Activated T-cell treated with anti-CD3 and anti-CD28 coated beads, Interleukin-2, amount 50 U/mL, for 24 hours (primary cell): ENCODE results near the gene ST7L.

Source experiments
- DNase-seq: peaks from one replicate; pipeline ENCODE4 v3.0.0-alpha.2; 2020
- H3K27ac Mint-ChIP-seq: 2 replicates; pipeline ENCODE4 v1.8.0; 2020; ENCODE audit warnings: mild to moderate bottlenecking, mixed read lengths
- H3K27me3 Mint-ChIP-seq: 2 replicates; pipeline ENCODE4 v1.8.0; 2020; ENCODE audit warnings: mixed read lengths
- H3K36me3 Mint-ChIP-seq: 2 replicates; pipeline ENCODE4 v1.8.0; 2020; ENCODE audit warnings: low read depth, mixed read lengths
- H3K4me1 Mint-ChIP-seq: 2 replicates; pipeline ENCODE4 v1.8.0; 2020; ENCODE audit warnings: low read depth, mixed read lengths
- H3K4me3 Mint-ChIP-seq: 2 replicates; pipeline ENCODE4 v1.8.0; 2020; ENCODE audit warnings: mild to moderate bottlenecking, moderate library complexity, mixed read lengths
- H3K9me3 Mint-ChIP-seq: 2 replicates; pipeline ENCODE4 v1.8.0; 2020; ENCODE audit warnings: mixed read lengths

The ST7L gene

GRCh38 chr1:112544751-112545150 lies 74.2 kb downstream of the ST7L start:
- no peak for DNase-seq
- no peaks in the 10 kb centered on the region for H3K27me3 Mint-ChIP-seq
- H3K27ac Mint-ChIP-seq, result no peak overlapping the region
- no peaks in the 10 kb centered on the region for H3K9me3 Mint-ChIP-seq
- peaks cover 5% of the 10 kb centered on the region for H3K4me1 Mint-ChIP-seq
- no peak overlapping the region for H3K4me3 Mint-ChIP-seq
- H3K36me3 Mint-ChIP-seq, result peaks cover 23% of the 10 kb centered on the region

- H3K4me3 Mint-ChIP-seq, result no peak overlapping the region
- no peak overlapping the region for H3K27ac Mint-ChIP-seq
- no peak for DNase-seq
- H3K36me3 Mint-ChIP-seq, result peaks cover 26% of the 10 kb centered on the region
- H3K9me3 Mint-ChIP-seq, result no peaks in the 10 kb centered on the region
- H3K4me1 Mint-ChIP-seq, result peaks cover 5% of the 10 kb centered on the region
- H3K27me3 Mint-ChIP-seq, result no peaks in the 10 kb centered on the region
Observed at GRCh38 chr1:112544011-112544688, 74.8 kb downstream of the ST7L start.

- Mint-ChIP-seq H3K9me3 (no peaks in the 10 kb centered on the region), H3K27me3 (no peaks in the 10 kb centered on the region), H3K27ac (no peak overlapping the region), H3K4me3 (no peak overlapping the region), H3K4me1 (peaks cover 5% of the 10 kb centered on the region), H3K36me3 (peaks cover 28% of the 10 kb centered on the region)
- no peak for DNase-seq
Observed at GRCh38 chr1:112542206-112542973, 76.6 kb downstream of the ST7L start.

GRCh38 chr1:112541299-112541698 lies 77.6 kb downstream of the ST7L start:
- H3K27me3 Mint-ChIP-seq, result no peaks in the 10 kb centered on the region
- H3K27ac Mint-ChIP-seq, result no peak overlapping the region
- H3K4me3 Mint-ChIP-seq, result no peak overlapping the region
- no peak for DNase-seq
- H3K36me3 Mint-ChIP-seq, result peaks cover 28% of the 10 kb centered on the region
- H3K4me1 Mint-ChIP-seq, result peaks cover 5% of the 10 kb centered on the region
- H3K9me3 Mint-ChIP-seq, result no peaks in the 10 kb centered on the region

- Mint-ChIP-seq H3K4me3 (no peak overlapping the region), H3K27me3 (no peaks in the 10 kb centered on the region), H3K27ac (no peak overlapping the region), H3K9me3 (no peaks in the 10 kb centered on the region), H3K36me3 (peaks cover 28% of the 10 kb centered on the region), H3K4me1 (peaks cover 5% of the 10 kb centered on the region)
- no peak for DNase-seq
Observed at GRCh38 chr1:112540226-112540794, 78.6 kb downstream of the ST7L start.

GRCh38 chr1:112538883-112539282 lies 80.1 kb downstream of the ST7L start:
- peaks cover 30% of the 10 kb centered on the region for H3K36me3 Mint-ChIP-seq
- no peak for DNase-seq
- peaks cover under 1% of the 10 kb centered on the region for H3K4me1 Mint-ChIP-seq
- no peaks in the 10 kb centered on the region for H3K27me3 Mint-ChIP-seq
- no peak overlapping the region for H3K4me3 Mint-ChIP-seq
- H3K27ac Mint-ChIP-seq, result no peak overlapping the region
- no peaks in the 10 kb centered on the region for H3K9me3 Mint-ChIP-seq

- H3K4me1 Mint-ChIP-seq, result no peaks in the 10 kb centered on the region
Observed at GRCh38 chr1:112537456-112537855, 81.5 kb downstream of the ST7L start.

GRCh38 chr1:112536561-112536960 lies 82.4 kb downstream of the ST7L start:
- H3K9me3 Mint-ChIP-seq, result no peaks in the 10 kb centered on the region
- H3K27me3 Mint-ChIP-seq, result no peaks in the 10 kb centered on the region
- DNase-seq, result no peak
- no peak overlapping the region for H3K4me3 Mint-ChIP-seq
- peaks cover 26% of the 10 kb centered on the region for H3K36me3 Mint-ChIP-seq
- H3K27ac Mint-ChIP-seq, result no peak overlapping the region
- no peaks in the 10 kb centered on the region for H3K4me1 Mint-ChIP-seq

More at GRCh38 chr1:112537456-112537855, 81.5 kb downstream of the ST7L start:
- DNase-seq, result no peak
- peaks cover 33% of the 10 kb centered on the region for H3K36me3 Mint-ChIP-seq
- no peak overlapping the region for H3K27ac Mint-ChIP-seq
- no peaks in the 10 kb centered on the region for H3K27me3 Mint-ChIP-seq
- H3K4me3 Mint-ChIP-seq, result no peak overlapping the region
- H3K9me3 Mint-ChIP-seq, result no peaks in the 10 kb centered on the region

- no peak overlapping the region for H3K27ac Mint-ChIP-seq
- no peaks in the 10 kb centered on the region for H3K9me3 Mint-ChIP-seq
- peaks cover 6% of the 10 kb centered on the region for H3K36me3 Mint-ChIP-seq
- H3K4me3 Mint-ChIP-seq, result no peak overlapping the region
- H3K4me1 Mint-ChIP-seq, result no peaks in the 10 kb centered on the region
- no peaks in the 10 kb centered on the region for H3K27me3 Mint-ChIP-seq
- DNase-seq, result no peak
Observed at GRCh38 chr1:112533029-112533428, 85.9 kb downstream of the ST7L start.

- Mint-ChIP-seq H3K4me3 (no peak overlapping the region), H3K36me3 (peaks cover 8% of the 10 kb centered on the region), H3K27ac (no peak overlapping the region), H3K4me1 (no peaks in the 10 kb centered on the region), H3K27me3 (no peaks in the 10 kb centered on the region), H3K9me3 (no peaks in the 10 kb centered on the region)
- DNase-seq, result no peak
Observed at GRCh38 chr1:112532064-112532463, 86.9 kb downstream of the ST7L start.

- peaks cover 9% of the 10 kb centered on the region for H3K36me3 Mint-ChIP-seq
- no peak for DNase-seq
- H3K27ac Mint-ChIP-seq, result no peak overlapping the region
- no peaks in the 10 kb centered on the region for H3K4me1 Mint-ChIP-seq
- no peaks in the 10 kb centered on the region for H3K9me3 Mint-ChIP-seq
- H3K27me3 Mint-ChIP-seq, result no peaks in the 10 kb centered on the region
- no peak overlapping the region for H3K4me3 Mint-ChIP-seq
Observed at GRCh38 chr1:112530832-112531231, 88.1 kb downstream of the ST7L start.

- no peaks in the 10 kb centered on the region for H3K9me3 Mint-ChIP-seq
- H3K36me3 Mint-ChIP-seq, result peaks cover 9% of the 10 kb centered on the region
- H3K27me3 Mint-ChIP-seq, result no peaks in the 10 kb centered on the region
- no peak for DNase-seq
- no peak overlapping the region for H3K27ac Mint-ChIP-seq
- H3K4me1 Mint-ChIP-seq, result no peaks in the 10 kb centered on the region
- no peak overlapping the region for H3K4me3 Mint-ChIP-seq
Observed at GRCh38 chr1:112529301-112529700, 89.6 kb downstream of the ST7L start.

GRCh38 chr1:112528076-112528475 lies 90.9 kb downstream of the ST7L start:
- H3K4me3 Mint-ChIP-seq, result no peak overlapping the region
- no peaks in the 10 kb centered on the region for H3K4me1 Mint-ChIP-seq
- H3K27me3 Mint-ChIP-seq, result no peaks in the 10 kb centered on the region
- no peak for DNase-seq
- H3K36me3 Mint-ChIP-seq, result peaks cover 3% of the 10 kb centered on the region
- H3K27ac Mint-ChIP-seq, result no peak overlapping the region
- no peaks in the 10 kb centered on the region for H3K9me3 Mint-ChIP-seq

- Mint-ChIP-seq H3K27ac (no peak overlapping the region), H3K9me3 (no peaks in the 10 kb centered on the region), H3K4me3 (no peak overlapping the region), H3K36me3 (peaks cover 3% of the 10 kb centered on the region), H3K27me3 (no peaks in the 10 kb centered on the region), H3K4me1 (no peaks in the 10 kb centered on the region)
- DNase-seq, result no peak
Observed at GRCh38 chr1:112527266-112528010, 91.5 kb downstream of the ST7L start.
